ENCODE data around the gene LRRFIP2. TPM values are rescaled to one million over a fixed set of nuclear protein-coding genes. Genes with fewer than 3 reads are reported as not detected.
A peak's percentile ranks its signal among the peaks of the same experiment; 100 is the strongest.

Gene LRRFIP2
- total and polyA plus RNA-seq, 11 donors, result 67.7 to 161 (median 112) TPM

DNA sequence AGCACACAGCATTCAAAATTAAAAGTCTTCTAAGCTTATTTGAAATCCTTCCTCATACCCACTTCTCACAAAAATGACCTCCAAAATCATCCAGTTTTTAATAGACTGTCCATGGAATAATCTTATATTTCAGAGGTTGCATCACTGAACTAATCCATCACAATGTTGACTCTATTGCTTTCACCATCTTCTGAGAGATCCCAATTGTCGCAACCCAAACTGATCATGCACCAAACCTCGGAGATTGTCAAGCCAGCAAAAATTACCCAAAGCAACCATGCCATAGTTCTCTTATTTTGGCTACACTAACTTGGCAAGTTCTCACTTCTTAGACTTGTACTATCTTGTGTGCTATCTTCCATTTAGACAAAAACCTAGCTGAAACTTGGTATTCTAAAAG lies 75.5 kb downstream of the LRRFIP2 start:
- Histone ChIP-seq H3K4me3 (no peak overlapping the region), H3K27me3 (no peaks in the 10 kb centered on the region), H3K27ac (no peak overlapping the region), H3K36me3 (peaks cover 0 to 35% (median 7%) of the 10 kb centered on the region in 9 donors), H3K4me1 (peaks cover 0 to 29% (median 16%) of the 10 kb centered on the region in 12 donors), H3K9me3 (no peaks in the 10 kb centered on the region)
- no peak for TF ChIP-seq POLR2A (IDR thresholded peaks at IDR 0.05)
- TF ChIP-seq, protein P1, sequence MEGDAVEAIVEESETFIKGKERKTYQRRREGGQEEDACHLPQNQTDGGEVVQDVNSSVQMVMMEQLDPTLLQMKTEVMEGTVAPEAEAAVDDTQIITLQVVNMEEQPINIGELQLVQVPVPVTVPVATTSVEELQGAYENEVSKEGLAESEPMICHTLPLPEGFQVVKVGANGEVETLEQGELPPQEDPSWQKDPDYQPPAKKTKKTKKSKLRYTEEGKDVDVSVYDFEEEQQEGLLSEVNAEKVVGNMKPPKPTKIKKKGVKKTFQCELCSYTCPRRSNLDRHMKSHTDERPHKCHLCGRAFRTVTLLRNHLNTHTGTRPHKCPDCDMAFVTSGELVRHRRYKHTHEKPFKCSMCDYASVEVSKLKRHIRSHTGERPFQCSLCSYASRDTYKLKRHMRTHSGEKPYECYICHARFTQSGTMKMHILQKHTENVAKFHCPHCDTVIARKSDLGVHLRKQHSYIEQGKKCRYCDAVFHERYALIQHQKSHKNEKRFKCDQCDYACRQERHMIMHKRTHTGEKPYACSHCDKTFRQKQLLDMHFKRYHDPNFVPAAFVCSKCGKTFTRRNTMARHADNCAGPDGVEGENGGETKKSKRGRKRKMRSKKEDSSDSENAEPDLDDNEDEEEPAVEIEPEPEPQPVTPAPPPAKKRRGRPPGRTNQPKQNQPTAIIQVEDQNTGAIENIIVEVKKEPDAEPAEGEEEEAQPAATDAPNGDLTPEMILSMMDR (IDR thresholded peaks at IDR 0.05), result no peak
- intact Hi-C loops (cut with DNase I), result loop anchor here in 3 of 10 donors (10.0 kb wide), 2 partner anchors 104 to 116 kb away; partner anchors contain the start of genes EPM2AIP1 (in 1 of the 3) and MLH1 (in 1 of the 3)
- no peak for ATAC-seq
- 93 to 98% (median 97%) methylated on average over 2 of the region's 2 CpGs for WGBS, 4 donors
- no peak for DNase-seq

DNA sequence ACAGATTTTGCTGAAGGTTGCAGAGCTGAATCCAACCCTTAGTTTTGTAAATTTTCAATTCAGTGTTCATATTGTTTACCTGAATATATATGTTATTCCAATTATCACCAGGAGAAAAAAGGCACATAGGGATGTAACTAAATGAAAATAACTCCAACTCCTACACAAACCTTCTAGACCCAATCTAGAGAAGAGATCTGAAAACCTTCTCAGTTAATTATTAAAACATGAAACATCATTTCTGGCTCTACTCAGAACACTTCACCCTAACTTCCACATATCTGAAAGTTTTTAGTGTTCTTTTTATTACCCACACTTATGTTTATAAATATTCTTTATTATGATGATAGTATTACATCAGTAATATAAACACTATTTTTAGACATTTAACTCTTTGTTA lies 76.6 kb downstream of the LRRFIP2 start:
- ATAC-seq (no peak), DNase-seq (no peak)
- no peaks in the 10 kb centered on the region for H3K27me3 ChIP-seq
- H3K27ac ChIP-seq, result peak overlapping the region in 6 of 12 donors; percentile 11 to 60 (median 42)
- H3K4me3 ChIP-seq, result no peak overlapping the region
- H3K9me3 ChIP-seq, result no peaks in the 10 kb centered on the region
- intact Hi-C loops (cut with DNase I), result loop anchor here in 3 of 10 donors (10.0 kb wide), 2 partner anchors 103 to 117 kb away; partner anchors contain the start of genes EPM2AIP1 (in 1 of the 3) and MLH1 (in 1 of the 3)
- H3K4me1 ChIP-seq, result peaks cover 0 to 29% (median 16%) of the 10 kb centered on the region in 12 donors
- H3K36me3 ChIP-seq, result peaks cover 0 to 43% (median 19%) of the 10 kb centered on the region in 9 donors
- TF ChIP-seq, protein P1 (IDR thresholded peaks at IDR 0.05), result no peak
- no peak for TF ChIP-seq POLR2A (IDR thresholded peaks at IDR 0.05)

- TF ChIP-seq, protein P1 (IDR thresholded peaks at IDR 0.05), result no peak
- no peak for TF ChIP-seq POLR2A (IDR thresholded peaks at IDR 0.05)
- Histone ChIP-seq H3K9me3 (no peaks in the 10 kb centered on the region), H3K27ac (peak overlapping the region in 8 of 12 donors; percentile 27 to 64 (median 44)), H3K4me1 (peaks cover 0 to 35% (median 19%) of the 10 kb centered on the region in 12 donors), H3K4me3 (no peak overlapping the region), H3K27me3 (no peaks in the 10 kb centered on the region), H3K36me3 (peaks cover 0 to 43% (median 26%) of the 10 kb centered on the region in 9 donors)
- intact Hi-C loops (cut with DNase I), result loop anchor here in 3 of 10 donors (10.0 kb wide), 2 partner anchors 102 to 118 kb away; partner anchors contain the start of genes EPM2AIP1 (in 1 of the 3) and MLH1 (in 1 of the 3)
- ATAC-seq, result peak in 2 of 4 donors; percentile 25 to 27
- DNase-seq, result no peak
- WGBS, 4 donors, result 24 to 39% (median 27%) methylated on average over 1 of the region's 1 CpG
Measured at GRCh38 chr3:37096975-37097374, 77.4 kb downstream of the LRRFIP2 start.

DNA sequence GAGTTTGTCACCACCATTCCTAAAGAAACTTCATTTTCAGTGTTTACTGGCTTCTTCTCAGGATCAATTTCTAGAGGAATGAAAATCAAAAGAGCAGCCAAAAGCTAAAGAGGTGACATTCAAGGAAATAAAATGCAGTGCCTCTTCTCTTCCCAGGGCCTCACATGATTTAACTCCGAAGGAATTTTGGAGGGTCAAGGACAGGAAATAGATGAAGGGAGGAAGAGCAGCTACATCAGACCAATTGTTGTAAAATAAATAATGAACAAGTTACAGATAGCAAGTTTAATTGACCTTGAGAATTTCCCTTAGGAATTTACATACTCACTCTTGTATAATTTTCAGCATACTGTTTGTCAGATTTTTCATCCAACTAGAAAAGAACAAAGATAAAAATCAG lies 78.1 kb downstream of the LRRFIP2 start:
- Histone ChIP-seq H3K4me1 (peaks cover 0 to 37% (median 19%) of the 10 kb centered on the region in 12 donors), H3K9me3 (no peaks in the 10 kb centered on the region), H3K36me3 (peaks cover 0 to 45% (median 28%) of the 10 kb centered on the region in 9 donors), H3K27ac (peak overlapping the region in 10 of 12 donors; percentile 27 to 64 (median 32)), H3K27me3 (no peaks in the 10 kb centered on the region), H3K4me3 (no peak overlapping the region)
- intact Hi-C loops (cut with DNase I), result loop anchor here in 3 of 10 donors (10.0 kb wide), 2 partner anchors 101 to 119 kb away; partner anchors contain the start of genes EPM2AIP1 (in 1 of the 3) and MLH1 (in 1 of the 3)
- WGBS, 4 donors, result 2 to 9% (median 5%) methylated on average over 1 of the region's 1 CpG
- ATAC-seq, result peak in 2 of 4 donors; percentile 30 to 54
- TF ChIP-seq, protein P1 (IDR thresholded peaks at IDR 0.05), result no peak
- TF ChIP-seq POLR2A (IDR thresholded peaks at IDR 0.05), result no peak
- no peak for DNase-seq

All from heart left ventricle (tissue), 16 donors.